Measurements from ENCODE around the gene PAX7.

The PAX7 gene

DNA sequence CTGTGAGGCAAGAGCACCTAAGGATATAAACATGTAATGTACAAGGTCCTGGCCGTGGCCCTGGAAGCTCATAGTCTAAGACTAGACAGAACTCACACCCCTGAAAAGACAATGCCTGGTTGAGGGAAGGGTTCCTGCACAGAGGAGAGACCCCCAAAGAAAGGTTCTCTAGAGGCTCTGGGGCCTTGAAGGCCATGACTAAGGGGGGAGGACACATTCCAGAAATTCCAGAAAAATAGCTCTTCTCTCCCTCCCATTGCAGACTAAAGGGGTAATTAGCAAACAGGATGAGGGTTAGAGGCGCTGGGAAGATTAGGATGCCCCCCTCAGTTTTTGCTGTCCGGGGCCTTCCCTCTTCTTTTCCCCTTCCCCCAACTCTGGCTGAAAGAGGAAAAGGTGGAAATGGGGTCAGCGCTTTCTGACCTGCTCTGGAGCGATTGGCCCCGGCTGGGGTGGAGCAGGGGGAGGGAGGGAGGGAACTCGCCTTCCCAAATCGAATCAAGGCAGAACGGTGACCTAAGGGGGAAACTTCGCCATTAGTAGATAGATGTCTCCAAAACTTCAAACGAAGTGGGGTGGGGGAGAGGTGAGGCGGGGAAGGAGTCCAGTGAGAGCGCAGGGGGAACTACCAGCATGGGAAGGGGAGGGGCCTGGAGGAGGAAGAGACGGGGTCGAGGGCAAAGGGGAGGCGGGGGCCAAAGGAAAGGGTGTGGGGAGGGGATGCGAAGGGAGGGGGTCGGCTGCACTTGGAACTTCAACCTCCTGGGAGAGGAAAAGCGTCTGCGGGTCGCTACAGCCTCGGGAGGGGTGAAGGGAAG, 11.8 kb downstream of the PAX7 start:
- FAIRE-seq, result no peak

GRCh38 chr1:18643154-18644012, 12.7 kb downstream of the PAX7 start:
- FAIRE-seq, result no peak

GRCh38 chr1:18644013-18644399, 13.4 kb downstream of the PAX7 start:
- FAIRE-seq, result no peak

DNA sequence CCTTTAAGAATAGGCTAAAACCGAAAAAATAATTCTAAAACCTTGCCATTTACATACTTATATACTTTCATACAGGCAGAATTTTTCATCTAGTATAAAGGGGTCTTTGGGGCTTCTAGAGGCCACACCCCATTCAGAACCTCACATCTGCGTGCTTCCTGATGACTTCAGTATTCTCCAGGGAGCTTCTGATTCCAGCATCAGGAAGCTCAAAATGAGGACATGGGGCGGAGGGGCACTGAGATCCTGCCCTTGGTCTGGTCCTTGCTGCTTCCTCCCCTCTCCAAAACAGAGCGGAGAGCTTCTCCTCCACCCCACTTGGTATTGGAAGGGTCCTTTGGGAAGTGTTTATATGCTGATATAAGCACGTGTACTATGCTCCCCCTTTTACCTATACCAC, 13.8 kb downstream of the PAX7 start:
- no peak for FAIRE-seq

DNA sequence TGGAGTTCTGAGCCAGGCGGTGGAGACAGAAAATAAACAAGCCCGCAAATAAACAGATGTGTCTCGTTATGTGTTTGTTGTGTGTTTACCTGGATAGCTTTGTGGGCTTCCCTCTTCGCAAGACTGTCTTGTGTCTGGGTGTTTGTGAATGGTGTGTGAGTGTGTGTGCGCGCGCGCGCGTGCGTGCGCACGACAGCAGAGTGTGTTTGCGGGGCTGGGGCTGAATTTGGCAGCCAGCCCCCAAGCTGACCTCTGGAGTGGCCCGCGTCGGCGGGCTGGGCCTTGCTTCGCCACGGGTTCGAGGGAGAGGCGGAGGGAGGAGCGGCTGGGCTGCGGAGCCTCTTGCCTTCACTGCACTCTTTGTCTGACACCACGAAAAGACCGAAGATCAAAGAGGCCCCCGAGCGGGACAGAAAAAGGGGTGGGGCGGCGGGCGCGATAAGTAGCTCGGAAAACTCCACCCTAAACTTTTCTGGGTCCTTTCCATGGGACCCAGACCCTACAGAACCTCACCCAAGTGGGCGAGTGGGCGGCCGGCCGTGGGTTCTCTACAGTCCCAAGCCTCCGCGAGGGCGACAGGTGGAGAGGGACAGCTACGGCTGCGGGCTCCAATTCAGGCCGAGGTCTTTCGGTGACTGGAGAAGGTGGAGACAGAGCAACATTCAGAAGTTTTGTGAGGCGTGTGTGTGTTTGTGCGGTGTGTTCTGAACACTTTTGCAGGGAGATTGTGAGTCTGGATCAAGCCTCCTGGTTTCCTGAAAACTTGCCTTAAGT, 14.5 kb downstream of the PAX7 start:
- no peak for FAIRE-seq

DNA sequence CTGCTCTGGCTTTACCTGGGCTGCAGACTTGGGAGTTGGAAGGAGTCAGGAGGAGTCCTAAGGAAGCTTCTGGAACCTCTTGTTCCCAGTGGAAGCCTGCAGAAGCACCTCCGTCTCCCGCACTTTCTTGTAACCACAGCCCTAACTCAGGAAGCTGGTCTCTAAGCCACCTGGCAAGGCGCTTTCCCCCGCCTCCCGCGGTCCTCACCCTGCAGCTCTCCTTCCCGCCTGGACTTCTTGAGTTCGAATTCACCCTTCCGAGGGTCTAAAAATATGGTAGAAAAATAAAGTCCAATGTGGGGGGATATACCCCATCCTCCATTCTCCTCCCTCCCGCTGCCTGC, 15.1 kb downstream of the PAX7 start:
- FAIRE-seq, result no peak

- FAIRE-seq, result no peak
These were observed 15.6 kb downstream of the PAX7 start for GRCh38 chr1:18646091-18646785.

GRCh38 chr1:18646786-18647410, 16.3 kb downstream of the PAX7 start:
- no peak for FAIRE-seq

GRCh38 chr1:18647681-18648214, 17.1 kb downstream of the PAX7 start:
- FAIRE-seq, result no peak

DNA sequence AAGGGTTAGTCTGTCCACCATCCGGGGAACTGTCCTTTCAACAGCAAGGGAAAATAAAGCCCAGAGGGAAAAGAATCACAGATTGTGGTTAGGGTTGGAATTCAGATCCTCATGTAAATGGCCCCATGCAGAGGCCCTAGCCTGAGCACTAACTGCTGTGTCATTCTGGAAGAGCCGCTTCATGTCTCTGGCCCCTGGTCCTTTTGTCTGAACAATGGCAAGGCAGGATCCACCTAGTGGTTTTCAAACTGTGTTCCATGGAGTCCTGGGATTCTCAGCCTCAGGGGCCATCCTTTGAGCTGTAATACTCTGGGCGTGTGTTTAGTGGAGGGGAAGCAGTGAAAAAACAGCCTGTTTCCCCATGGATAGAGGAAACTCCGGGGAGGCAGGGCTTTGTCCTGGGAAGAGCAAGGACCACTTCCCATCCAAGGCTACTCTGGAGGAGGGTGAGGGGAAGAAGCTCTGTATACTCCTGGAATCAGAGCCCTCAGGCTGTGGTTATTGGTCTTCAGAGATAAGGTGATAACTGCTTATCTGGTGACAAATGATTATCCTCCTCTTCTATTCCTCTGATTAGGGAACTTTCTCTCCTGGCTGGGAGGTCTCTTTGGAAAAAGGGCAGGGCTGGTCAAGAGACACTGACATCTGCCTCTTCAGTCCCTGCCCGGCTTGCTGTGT, 19.2 kb downstream of the PAX7 start:
- no peak for FAIRE-seq

GRCh38 chr1:18651713-18652112, 21.1 kb downstream of the PAX7 start:
- FAIRE-seq, result no peak

GRCh38 chr1:18652791-18653190, 22.1 kb downstream of the PAX7 start:
- no peak for FAIRE-seq

- FAIRE-seq, result no peak
These were observed 22.7 kb downstream of the PAX7 start for GRCh38 chr1:18653367-18653766.

- FAIRE-seq, result no peak
These were observed 23.3 kb downstream of the PAX7 start for GRCh38 chr1:18653916-18654315.

GRCh38 chr1:18654599-18654998, 24.0 kb downstream of the PAX7 start:
- no peak for FAIRE-seq

- FAIRE-seq, result no peak
These were observed 27.0 kb downstream of the PAX7 start for GRCh38 chr1:18657506-18658201.

DNA sequence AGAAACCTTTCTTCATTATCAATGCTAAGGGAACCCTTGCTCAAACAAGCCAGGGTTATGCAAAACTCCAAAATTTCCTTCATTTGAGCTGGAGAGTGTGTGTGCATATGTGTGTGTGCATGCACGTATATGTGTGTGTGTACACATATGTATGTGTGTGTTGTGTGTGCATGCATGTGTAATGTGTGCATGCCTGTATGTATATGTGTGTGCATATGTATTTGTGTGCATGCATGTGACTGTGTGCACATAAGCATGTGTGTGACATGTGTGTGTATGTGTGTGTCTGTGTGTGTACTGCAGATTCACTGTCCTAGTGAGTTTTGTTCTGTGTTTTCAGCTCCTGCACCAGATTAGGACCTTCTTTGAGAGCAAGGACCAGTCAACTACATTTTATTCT, 28.2 kb downstream of the PAX7 start:
- FAIRE-seq, result no peak

GRCh38 chr1:18661404-18662285, 31.0 kb downstream of the PAX7 start:
- no peak for FAIRE-seq

DNA sequence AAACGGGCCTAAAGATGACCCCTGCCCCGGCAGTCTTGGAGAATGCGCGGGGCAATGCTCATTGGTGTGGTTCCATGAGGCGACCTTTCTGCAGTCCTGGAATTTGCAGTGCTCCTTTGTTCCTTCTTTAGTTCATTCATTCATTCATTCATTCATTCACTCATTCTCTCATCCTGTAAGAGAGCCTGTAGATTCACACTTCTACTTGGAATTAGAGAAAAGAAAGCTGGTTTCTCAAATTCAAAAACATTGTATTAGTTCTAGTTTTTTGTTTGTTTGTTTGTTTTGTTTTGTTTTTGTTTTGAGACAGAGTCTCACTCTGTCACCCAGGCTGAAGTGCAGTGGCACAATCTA, 31.6 kb downstream of the PAX7 start:
- FAIRE-seq, result no peak
